C1 segment of cervical spinal cord (tissue), 14 donors: ENCODE data around the gene TPM4.

Source experiments
- DNase-seq, 14 donors: peaks; one replicate each; lab custom pipeline; 2025; lab: John Stamatoyannopoulos, UW

The TPM4 gene

DNA sequence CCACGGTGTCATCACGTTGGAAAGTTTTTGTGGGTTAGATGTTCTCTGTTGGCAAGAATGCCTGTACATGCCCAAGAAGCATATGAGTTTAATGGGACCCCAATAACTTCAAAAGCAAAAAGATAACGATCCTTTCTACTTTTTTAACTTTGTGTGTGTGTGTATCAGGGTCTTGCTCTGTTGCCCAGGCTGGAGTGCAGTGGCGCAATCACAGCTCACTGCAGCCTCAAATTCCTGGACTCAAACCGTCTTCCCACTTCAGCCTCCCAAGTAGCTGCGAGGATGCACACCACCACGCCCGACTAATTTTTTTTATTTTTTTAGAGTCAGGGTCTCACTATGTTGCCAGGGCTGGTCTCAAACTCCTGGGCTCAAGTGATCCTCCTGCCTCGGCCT, 34.3 kb upstream of the TPM4 start:
- no peak for DNase-seq

GRCh38 chr19:16042533-16043085, 33.7 kb upstream of the TPM4 start:
- no peak for DNase-seq

GRCh38 chr19:16043156-16043757, 33.0 kb upstream of the TPM4 start:
- no peak for DNase-seq

DNA sequence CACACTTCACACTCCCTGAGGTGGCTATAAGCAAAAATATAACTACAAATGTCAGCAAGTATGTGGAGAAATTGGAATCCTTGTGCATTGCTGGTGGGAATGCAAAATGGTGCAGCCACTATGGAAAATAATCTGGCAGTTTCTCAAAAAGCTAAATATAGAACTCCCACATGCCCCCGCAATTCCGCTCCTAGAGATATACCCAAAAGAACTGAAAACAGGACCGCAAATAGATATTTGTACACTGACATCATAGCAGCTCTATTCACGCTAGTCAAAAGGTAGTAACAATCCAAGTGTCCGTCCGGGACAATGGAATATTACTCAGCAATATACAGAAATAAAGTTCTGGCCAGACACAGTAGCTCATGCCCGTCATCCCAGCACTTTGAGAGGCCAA, 31.5 kb upstream of the TPM4 start:
- DNase-seq: no peak

DNA sequence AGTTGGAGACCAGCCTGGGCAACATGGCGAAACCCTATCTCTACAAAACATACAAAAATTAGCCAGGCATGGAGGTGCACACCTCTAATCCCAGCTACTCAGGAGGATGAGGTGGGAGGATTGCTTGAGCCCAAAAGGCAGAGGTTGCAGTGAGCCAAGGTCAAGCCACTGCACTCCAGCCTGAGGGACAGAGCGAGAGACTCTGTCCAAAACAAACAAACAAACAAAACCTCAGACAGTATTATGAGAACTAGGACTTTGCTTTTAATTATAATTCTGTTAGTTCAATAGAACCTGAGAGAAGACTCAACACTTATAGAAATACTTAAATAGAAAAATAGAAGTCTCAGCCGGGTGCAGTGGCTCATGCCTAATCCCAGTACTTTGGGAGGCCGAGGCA, 31.1 kb upstream of the TPM4 start:
- DNase-seq: no peak

DNA sequence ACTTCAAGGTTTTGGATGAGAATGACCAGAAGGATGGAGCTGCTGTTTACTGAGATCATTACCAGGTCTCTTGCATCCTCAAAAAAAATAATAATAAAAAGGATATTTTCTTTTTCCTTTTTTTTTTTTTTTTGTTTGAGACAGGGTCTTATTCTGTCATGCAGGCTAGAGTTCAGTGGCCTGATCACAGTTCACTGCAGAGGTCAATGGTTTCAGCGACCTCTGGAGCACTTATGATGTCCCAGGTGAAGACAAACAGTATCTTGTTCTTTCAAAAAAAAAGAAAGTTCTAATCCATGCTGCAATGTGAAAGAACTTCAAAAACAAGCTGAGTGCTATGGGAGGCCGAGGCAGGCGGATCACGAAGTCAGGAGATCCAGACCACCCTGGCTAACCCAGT, 30.4 kb upstream of the TPM4 start:
- no peak for DNase-seq

- DNase-seq: no peak
These were observed 27.7 kb upstream of the TPM4 start for GRCh38 chr19:16048583-16048982.

DNA sequence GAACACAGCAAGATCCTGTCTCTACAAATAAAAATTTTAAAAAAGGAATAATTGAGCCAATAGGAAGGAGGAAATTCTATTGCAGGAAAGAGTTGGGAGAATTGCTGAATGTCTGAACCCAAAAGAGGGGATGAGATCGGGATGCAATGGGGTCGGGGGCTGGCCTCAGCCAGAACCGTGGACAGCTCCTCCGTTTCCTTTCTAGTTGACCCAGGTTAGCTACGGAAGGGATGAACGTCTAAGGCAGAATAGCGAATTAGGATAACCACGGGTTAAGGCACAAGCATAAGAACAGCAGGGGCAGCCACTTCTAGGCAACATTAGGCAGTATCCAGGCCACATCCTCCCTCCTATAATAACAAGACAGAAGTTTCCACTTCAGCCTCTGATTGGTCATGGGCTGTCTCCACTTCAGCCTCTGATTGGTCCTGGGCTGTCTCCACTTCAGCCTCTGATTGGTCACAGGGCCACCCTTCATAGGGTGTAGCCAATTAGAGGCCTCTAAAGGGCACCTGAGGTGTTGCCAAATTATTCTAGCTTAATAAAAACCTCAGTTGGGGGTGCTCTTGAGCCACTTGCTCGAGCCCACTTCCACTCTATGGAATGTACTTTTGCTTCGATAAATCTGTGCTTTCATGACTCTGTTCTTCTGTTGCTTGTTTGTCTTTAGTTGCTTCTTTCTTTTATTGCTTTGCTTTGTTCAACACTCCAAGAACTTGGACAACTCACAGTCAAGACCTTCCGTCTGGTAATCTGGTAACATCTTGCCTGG, 24.9 kb upstream of the TPM4 start:
- no peak for DNase-seq

DNA sequence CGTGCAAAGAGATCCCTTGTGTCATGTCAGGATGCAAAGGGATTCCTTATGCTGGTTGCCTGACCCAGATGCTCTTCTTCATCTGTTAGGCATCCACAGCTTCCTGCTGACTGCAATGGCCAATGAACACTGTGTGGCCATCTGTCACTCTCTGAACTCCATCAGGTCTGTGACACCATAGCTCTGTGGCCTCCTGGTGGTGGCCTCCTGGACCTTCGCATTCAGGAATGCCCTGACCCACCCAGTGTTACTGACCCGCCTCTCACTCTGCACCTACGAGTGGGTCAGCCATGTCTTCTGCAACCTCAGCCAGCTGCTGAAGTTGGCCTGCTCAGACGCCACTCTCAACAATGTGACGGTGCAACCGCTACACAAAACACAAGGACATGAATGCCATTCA, 23.9 kb upstream of the TPM4 start:
- DNase-seq: no peak

DNA sequence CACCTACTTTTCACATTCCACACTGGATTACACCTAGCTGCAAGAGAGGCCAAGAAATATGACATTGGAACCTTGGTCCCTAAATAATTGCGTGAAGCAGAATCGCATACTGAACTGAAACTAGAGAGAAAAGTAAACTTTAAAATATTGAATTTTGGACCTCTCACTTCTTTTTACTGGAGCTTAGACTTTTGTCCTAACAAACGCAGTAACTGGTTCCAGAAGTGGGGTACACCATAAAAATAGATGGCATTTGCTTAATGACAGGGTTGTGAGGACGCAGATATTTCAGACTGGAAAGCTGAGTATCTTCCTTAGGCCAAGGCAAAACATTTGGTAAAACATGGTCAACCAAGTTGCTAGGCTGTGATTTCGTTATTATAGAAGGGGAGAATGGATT, 19.2 kb upstream of the TPM4 start:
- DNase-seq: no peak

GRCh38 chr19:16060294-16060693, 16.0 kb upstream of the TPM4 start:
- DNase-seq: no peak

- DNase-seq: no peak
These were observed 14.4 kb upstream of the TPM4 start for GRCh38 chr19:16061943-16062342.

GRCh38 chr19:16062789-16063188, 13.5 kb upstream of the TPM4 start:
- DNase-seq: peak in 1 of 14 donors; percentile 17

DNA sequence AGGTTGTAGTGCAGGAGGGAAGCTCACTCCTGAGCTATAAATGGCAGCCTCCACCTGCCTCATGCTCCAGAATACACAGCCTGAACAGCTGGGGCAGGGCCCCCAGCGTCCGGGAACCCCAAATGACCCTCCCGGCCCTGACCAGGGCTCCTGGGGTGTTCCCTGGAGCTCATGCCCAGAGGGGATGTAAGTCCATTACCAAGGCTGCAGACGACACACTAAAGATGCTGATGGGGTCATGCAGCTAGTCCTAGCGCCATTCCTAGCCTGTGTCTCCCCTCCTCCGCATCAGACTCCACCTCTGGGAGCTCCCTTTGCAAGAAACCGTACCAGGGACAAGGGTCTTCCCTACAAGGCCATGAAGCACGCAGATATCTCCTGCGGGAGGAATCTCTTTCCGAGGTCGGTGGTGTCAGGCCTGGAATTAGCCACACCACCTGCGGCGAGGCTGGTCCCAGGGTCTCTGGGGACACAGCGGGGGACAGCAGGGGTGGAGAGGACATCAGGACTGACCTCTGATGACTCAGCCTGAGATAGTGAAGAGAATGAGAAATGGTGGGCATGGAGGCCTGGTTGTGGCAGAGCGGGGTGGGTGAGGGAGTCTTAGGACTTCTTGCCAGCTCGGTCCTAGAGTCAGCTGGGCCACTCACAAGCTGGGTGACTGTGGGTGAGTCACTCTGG, 11.9 kb upstream of the TPM4 start:
- DNase-seq: no peak

- DNase-seq: no peak
These were observed 9.6 kb upstream of the TPM4 start for GRCh38 chr19:16066611-16067104.

GRCh38 chr19:16067205-16067938, 8.9 kb upstream of the TPM4 start:
- DNase-seq: peak in 9 of 14 donors; percentile 21 to 82 (median 40)

DNA sequence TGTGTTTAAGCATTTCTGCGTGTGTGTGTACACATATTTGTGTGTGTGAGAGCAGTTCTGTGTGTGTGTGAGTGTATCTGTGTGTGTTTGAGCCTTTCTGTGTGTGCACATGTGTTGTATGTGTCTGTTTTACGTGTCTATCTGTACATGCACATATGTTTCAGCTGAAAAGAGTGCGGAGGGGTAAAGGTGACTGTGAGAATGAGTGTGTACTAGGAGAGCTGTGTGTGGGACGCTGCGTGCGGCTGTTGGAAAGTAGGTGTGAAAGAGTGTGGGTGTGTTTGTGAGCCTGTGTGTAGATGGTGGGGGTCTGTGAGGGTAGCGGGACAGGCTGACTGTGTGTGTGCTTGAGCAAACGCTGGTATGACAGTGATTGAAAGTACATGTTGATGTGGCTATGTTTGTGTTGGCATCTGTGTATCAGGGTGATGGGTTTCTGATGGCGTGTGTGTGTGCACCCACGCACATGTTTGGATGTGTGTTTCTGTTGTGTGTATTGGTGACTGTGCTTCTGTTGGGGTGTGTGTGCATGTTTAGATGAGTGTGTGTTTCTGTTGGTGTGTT, 7.5 kb upstream of the TPM4 start:
- no peak for DNase-seq

DNA sequence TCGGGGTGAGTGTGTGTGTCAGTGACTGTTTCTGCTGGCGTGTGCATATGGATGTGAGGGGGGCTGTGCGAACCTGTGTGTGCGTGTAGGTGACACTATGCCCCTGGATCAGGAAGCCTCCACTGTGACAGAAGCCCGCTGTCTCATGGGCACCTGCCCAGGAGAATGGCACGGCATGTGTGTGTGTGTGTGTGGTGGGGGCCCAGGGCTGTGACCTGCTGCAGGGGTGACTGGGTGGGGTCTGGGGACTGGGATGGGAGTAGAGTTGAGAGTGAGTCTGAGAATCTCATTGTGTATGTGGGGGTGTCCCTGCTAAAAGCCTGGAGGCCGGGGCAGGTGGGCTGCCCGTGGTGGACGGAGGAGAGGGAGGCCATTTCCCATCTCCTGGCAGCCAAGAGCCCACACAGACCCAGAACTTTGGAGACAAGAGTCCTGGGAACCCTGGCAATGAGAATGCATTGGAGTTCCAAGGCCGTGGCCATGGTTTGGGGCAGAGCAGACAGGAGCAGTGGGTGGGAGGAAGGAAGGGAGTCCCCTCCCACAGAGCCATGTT, 6.4 kb upstream of the TPM4 start:
- peak in 1 of 14 donors; percentile 74 for DNase-seq

DNA sequence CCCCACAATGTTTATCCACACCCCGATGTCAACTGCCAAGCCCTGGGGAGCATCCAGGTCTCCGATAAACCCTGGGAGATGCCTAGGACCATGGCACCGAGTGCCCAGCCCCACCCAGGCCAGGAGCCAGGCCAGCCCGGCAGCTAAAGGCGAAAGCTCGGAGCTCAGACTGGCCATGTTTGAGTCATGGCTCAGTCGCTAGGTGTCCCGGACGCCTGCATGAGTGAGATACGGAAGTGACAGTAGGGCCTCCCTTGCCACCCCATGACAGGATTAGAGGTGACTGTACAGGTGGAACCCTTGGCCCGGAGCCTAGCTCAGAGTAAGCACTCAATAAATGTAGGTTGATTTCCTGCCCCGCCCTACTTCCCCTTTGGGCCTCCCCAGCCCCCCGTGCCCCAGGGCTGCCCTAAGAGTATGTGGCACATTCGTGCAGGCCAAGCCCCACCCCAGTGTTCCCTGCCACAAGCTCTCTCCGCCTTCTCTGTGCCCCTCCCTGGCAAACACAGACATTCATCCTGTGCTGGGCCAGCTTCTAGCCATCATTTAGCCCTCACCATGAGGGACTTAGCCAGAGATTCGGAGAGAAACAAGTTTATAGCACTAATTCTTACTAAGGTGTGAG, 5.8 kb upstream of the TPM4 start:
- peak in 1 of 14 donors; percentile 89 for DNase-seq

- DNase-seq: peak in 1 of 14 donors; percentile 25
These were observed 5.1 kb upstream of the TPM4 start for GRCh38 chr19:16071072-16071691.
